ENCODE results near the gene SCUBE1.

The SCUBE1 gene

DNA sequence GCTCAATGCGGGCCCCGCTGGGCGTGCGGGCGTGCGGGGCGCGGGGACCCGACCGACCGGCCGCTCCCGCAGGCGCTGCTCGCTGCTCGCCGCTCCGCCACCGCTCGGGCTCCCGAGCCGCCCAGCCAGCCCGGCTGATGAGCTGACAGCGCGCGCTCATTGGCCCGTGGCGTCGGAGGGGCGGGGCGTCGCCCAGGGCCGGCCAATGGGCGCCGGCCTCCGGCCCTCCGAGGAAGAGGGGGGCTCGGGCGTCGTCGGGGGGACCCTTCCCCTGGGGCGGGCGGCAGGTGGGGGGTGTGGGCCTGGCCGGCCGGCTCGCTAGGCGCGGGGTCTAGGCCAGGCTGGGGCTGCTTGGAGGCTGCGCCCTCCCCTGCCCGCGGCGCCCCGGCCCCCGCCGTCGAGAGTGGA lies at the start of gene SCUBE1:
Gene SCUBE1, minus strand, starts transcription at position 111 of the 408 bp plus-strand sequence. CDS start 111 bp downstream, outside the sequence.
- peaks cover 3% of the 10 kb centered on the region for H3K4me1 ChIP-seq (ENCODE audit: insufficient read depth, insufficient read length)
- peak; percentile 52 for DNase-seq (ENCODE audit: low read depth, low spot score)
- peaks cover 57% of the 10 kb centered on the region for H3K27me3 ChIP-seq (ENCODE audit: insufficient read depth, insufficient read length)
- peak within 1 kb of the TSS; percentile 40 for H3K4me3 ChIP-seq (ENCODE audit: insufficient read length, low read depth)
- no peak for TF ChIP-seq YY1 (IDR thresholded peaks at IDR 0.05; ENCODE audit: insufficient read depth, insufficient read length)
- no peak for TF ChIP-seq SUZ12 (IDR thresholded peaks at IDR 0.05; ENCODE audit: extremely low read depth, insufficient read depth, insufficient read length)
- TF ChIP-seq ZNF274 (IDR thresholded peaks at IDR 0.05; ENCODE audit: low read depth, low read length), result no peak
- H3K36me3 ChIP-seq (ENCODE audit: insufficient read depth, insufficient read length, low read length), result no peaks in the 10 kb centered on the region
- H3K9me3 ChIP-seq (ENCODE audit: insufficient read depth, low read length), result no peaks in the 10 kb centered on the region
- H3K9ac ChIP-seq (ENCODE audit: insufficient read length, low read depth), result peak within 1 kb of the TSS; percentile 56

DNA sequence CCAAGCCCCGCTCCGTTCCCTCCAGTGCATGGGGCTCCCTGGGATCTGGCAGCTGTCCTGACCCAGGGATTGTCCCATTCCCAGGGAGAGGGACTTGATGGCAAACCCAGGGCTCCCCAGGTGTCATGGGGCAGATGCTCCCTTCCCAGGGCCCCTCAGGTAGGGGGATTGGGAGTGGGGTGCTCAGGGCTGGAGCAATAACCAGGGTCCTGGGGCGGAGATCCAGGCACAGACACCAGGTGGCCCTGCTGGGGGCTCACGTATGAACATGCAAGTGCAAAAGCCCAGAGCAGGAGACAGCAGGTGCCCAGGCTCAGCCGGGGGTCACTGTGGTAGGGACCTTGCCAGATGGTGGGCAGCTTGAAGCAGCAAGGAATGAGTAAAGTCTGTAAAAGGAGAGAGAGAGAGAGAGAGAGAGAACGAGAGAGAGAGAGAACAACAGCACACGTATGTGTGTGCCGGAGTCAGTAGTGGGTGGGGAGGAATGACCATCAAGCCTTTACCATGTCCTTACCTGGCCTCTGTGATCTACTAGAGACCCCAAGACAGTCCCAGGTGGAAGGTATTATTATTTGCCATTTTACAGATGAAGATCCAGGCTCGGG lies 49.3 kb upstream of the SCUBE1 start:
- H3K9ac ChIP-seq (ENCODE audit: insufficient read length, low read depth), result peak overlapping the region; percentile 26
- no peak for DNase-seq (ENCODE audit: low read depth, low spot score)
- no peak overlapping the region for H3K4me3 ChIP-seq (ENCODE audit: insufficient read length, low read depth)
- no peak for TF ChIP-seq SUZ12 (IDR thresholded peaks at IDR 0.05; ENCODE audit: extremely low read depth, insufficient read depth, insufficient read length)
- TF ChIP-seq YY1 (IDR thresholded peaks at IDR 0.05; ENCODE audit: insufficient read depth, insufficient read length), result no peak
- no peak for TF ChIP-seq ZNF274 (IDR thresholded peaks at IDR 0.05; ENCODE audit: low read depth, low read length)
- H3K4me1 ChIP-seq (ENCODE audit: insufficient read depth, insufficient read length), result peaks cover 11% of the 10 kb centered on the region
- no peaks in the 10 kb centered on the region for H3K9me3 ChIP-seq (ENCODE audit: insufficient read depth, low read length)
- H3K27me3 ChIP-seq (ENCODE audit: insufficient read depth, insufficient read length), result peaks cover 6% of the 10 kb centered on the region
- no peaks in the 10 kb centered on the region for H3K36me3 ChIP-seq (ENCODE audit: insufficient read depth, insufficient read length, low read length)

DNA sequence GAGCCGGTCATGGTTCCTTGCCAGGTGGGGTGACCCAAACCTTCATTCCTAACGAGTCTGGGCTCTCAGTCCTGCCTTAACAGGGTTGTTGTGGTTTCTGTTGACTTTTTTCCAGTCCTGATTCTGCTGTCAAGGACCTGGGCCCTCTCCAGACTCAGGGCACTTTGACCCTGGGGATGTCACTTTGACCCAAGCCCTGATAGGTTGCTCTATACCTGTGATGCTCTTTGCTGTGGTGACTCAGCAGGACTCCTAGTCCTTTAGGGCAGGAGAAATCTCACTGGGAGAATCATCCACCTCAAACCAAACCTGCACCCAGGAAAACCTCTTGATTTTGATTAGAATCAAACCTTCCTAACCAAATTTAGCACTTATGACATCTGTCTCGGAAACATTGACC lies 48.1 kb upstream of the SCUBE1 start:
- no peak for TF ChIP-seq SUZ12 (IDR thresholded peaks at IDR 0.05; ENCODE audit: extremely low read depth, insufficient read depth, insufficient read length)
- no peak for TF ChIP-seq ZNF274 (IDR thresholded peaks at IDR 0.05; ENCODE audit: low read depth, low read length)
- no peak for TF ChIP-seq YY1 (IDR thresholded peaks at IDR 0.05; ENCODE audit: insufficient read depth, insufficient read length)
- no peaks in the 10 kb centered on the region for H3K36me3 ChIP-seq (ENCODE audit: insufficient read depth, insufficient read length, low read length)
- no peaks in the 10 kb centered on the region for H3K9me3 ChIP-seq (ENCODE audit: insufficient read depth, low read length)
- peaks cover 15% of the 10 kb centered on the region for H3K27me3 ChIP-seq (ENCODE audit: insufficient read depth, insufficient read length)
- no peak overlapping the region for H3K9ac ChIP-seq (ENCODE audit: insufficient read length, low read depth)
- H3K4me3 ChIP-seq (ENCODE audit: insufficient read length, low read depth), result no peak overlapping the region
- H3K4me1 ChIP-seq (ENCODE audit: insufficient read depth, insufficient read length), result peaks cover 6% of the 10 kb centered on the region
- no peak for DNase-seq (ENCODE audit: low read depth, low spot score)

DNA sequence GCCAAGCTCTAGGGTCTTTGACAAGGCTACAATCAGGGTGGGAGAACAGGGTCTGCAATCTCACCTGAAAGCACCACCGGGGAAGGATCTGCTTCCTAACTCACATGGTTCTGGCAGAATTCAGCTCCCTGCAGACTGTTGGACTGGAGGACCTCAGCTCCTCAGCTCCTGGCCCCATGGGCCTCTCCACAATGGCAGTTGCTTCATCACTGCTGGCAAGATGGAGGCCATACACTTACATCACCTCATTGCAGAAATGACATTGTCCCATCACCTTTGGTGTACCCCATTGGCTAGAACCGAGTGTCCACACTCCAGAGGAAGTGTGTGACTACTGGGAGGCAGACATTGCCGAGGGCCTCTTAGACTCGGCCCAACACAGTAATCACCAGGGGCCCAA lies 47.7 kb upstream of the SCUBE1 start:
- H3K4me1 ChIP-seq (ENCODE audit: insufficient read depth, insufficient read length), result peaks cover 6% of the 10 kb centered on the region
- no peak overlapping the region for H3K4me3 ChIP-seq (ENCODE audit: insufficient read length, low read depth)
- peaks cover 17% of the 10 kb centered on the region for H3K27me3 ChIP-seq (ENCODE audit: insufficient read depth, insufficient read length)
- no peak overlapping the region for H3K9ac ChIP-seq (ENCODE audit: insufficient read length, low read depth)
- DNase-seq (ENCODE audit: low read depth, low spot score), result no peak
- TF ChIP-seq ZNF274 (IDR thresholded peaks at IDR 0.05; ENCODE audit: low read depth, low read length) (no peak), SUZ12 (IDR thresholded peaks at IDR 0.05; ENCODE audit: extremely low read depth, insufficient read depth, insufficient read length) (no peak), YY1 (IDR thresholded peaks at IDR 0.05; ENCODE audit: insufficient read depth, insufficient read length) (no peak)
- no peaks in the 10 kb centered on the region for H3K36me3 ChIP-seq (ENCODE audit: insufficient read depth, insufficient read length, low read length)
- no peaks in the 10 kb centered on the region for H3K9me3 ChIP-seq (ENCODE audit: insufficient read depth, low read length)

DNA sequence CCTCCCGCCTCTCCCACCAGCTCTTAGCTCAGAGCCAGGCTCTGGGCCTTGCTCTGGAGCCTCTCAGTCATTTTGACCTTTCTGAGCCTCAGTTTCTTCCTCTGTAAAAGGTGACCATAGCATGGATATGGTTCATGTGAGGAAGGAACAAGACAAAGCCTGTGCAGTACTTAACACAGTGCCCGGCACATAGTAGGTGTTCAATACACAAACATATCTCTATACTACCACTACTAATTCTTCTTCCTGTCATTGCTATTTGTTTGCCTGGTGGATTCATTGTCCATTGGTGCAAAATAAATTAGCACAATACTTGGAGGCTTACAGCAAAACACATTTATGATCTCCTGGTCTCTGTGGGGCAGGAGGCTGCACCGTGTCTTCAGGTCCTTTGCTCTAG lies 47.0 kb upstream of the SCUBE1 start:
- H3K27me3 ChIP-seq (ENCODE audit: insufficient read depth, insufficient read length), result peaks cover 19% of the 10 kb centered on the region
- H3K9ac ChIP-seq (ENCODE audit: insufficient read length, low read depth), result no peak overlapping the region
- H3K9me3 ChIP-seq (ENCODE audit: insufficient read depth, low read length), result no peaks in the 10 kb centered on the region
- peaks cover 6% of the 10 kb centered on the region for H3K4me1 ChIP-seq (ENCODE audit: insufficient read depth, insufficient read length)
- no peak for DNase-seq (ENCODE audit: low read depth, low spot score)
- H3K36me3 ChIP-seq (ENCODE audit: insufficient read depth, insufficient read length, low read length), result no peaks in the 10 kb centered on the region
- TF ChIP-seq SUZ12 (IDR thresholded peaks at IDR 0.05; ENCODE audit: extremely low read depth, insufficient read depth, insufficient read length) (no peak), YY1 (IDR thresholded peaks at IDR 0.05; ENCODE audit: insufficient read depth, insufficient read length) (no peak), ZNF274 (IDR thresholded peaks at IDR 0.05; ENCODE audit: low read depth, low read length) (no peak)
- H3K4me3 ChIP-seq (ENCODE audit: insufficient read length, low read depth), result no peak overlapping the region

DNA sequence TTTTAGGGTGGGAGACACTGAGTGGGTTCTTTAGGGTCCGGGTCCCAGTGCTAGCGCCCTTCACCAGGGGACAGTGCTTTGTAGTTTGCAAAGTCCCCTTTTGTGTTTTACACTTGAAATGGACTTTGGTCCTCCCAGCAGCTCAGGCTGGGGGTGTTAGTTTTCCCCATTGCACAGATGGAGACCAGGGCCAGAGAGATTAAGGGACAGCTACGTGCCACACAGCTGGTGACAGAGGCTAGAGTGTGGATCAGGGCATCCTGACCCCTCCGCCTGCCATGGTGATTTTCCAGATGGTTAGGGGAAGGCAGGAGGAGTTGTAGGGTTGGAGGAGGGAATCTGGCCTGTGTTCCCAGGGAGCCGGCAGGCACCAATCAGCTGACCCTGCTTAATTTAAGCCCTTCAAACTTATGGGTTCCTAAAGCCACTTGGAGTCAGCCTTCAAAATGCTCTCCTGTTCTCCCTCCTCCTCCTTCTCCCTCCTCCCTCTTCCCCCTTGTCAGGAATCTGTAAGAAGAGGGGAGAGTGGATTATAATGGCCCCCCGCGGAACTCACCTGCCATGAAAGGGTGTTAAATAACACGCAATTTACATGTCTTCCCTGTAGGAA lies 46.2 kb upstream of the SCUBE1 start:
- H3K9me3 ChIP-seq (ENCODE audit: insufficient read depth, low read length), result no peaks in the 10 kb centered on the region
- peaks cover 6% of the 10 kb centered on the region for H3K4me1 ChIP-seq (ENCODE audit: insufficient read depth, insufficient read length)
- no peaks in the 10 kb centered on the region for H3K36me3 ChIP-seq (ENCODE audit: insufficient read depth, insufficient read length, low read length)
- DNase-seq (ENCODE audit: low read depth, low spot score), result no peak
- no peak overlapping the region for H3K4me3 ChIP-seq (ENCODE audit: insufficient read length, low read depth)
- peaks cover 21% of the 10 kb centered on the region for H3K27me3 ChIP-seq (ENCODE audit: insufficient read depth, insufficient read length)
- no peak for TF ChIP-seq SUZ12 (IDR thresholded peaks at IDR 0.05; ENCODE audit: extremely low read depth, insufficient read depth, insufficient read length)
- TF ChIP-seq YY1 (IDR thresholded peaks at IDR 0.05; ENCODE audit: insufficient read depth, insufficient read length), result no peak
- no peak for TF ChIP-seq ZNF274 (IDR thresholded peaks at IDR 0.05; ENCODE audit: low read depth, low read length)
- H3K9ac ChIP-seq (ENCODE audit: insufficient read length, low read depth), result no peak overlapping the region

DNA sequence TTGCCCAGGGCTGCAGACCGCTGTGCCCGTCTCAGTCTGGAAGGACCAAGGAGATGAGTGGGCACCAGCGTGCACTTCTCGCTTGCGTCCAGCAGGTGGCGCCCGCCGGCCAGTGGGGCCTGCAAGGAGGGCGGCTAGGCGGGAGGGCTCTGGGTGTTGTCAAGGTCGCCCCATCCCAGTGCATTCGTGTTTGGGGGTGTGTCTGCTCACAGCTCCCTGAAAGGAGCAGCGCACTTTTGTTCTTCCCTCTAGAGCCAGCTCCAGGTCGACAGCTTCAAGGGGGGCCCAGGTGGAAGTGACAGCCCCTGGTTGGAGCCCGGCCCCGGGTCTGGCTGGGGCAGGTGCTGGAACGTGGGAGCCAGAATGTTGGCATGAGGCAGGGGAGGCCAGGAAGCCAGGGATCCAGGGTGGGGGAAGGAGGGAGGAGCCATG lies 45.3 kb upstream of the SCUBE1 start:
- TF ChIP-seq SUZ12 (IDR thresholded peaks at IDR 0.05; ENCODE audit: extremely low read depth, insufficient read depth, insufficient read length) (no peak), ZNF274 (IDR thresholded peaks at IDR 0.05; ENCODE audit: low read depth, low read length) (no peak), YY1 (IDR thresholded peaks at IDR 0.05; ENCODE audit: insufficient read depth, insufficient read length) (no peak)
- H3K4me1 ChIP-seq (ENCODE audit: insufficient read depth, insufficient read length), result peaks cover under 1% of the 10 kb centered on the region
- peak; percentile 51 for DNase-seq (ENCODE audit: low read depth, low spot score)
- peaks cover 21% of the 10 kb centered on the region for H3K27me3 ChIP-seq (ENCODE audit: insufficient read depth, insufficient read length)
- H3K9ac ChIP-seq (ENCODE audit: insufficient read length, low read depth), result no peak overlapping the region
- no peaks in the 10 kb centered on the region for H3K36me3 ChIP-seq (ENCODE audit: insufficient read depth, insufficient read length, low read length)
- H3K9me3 ChIP-seq (ENCODE audit: insufficient read depth, low read length), result no peaks in the 10 kb centered on the region
- H3K4me3 ChIP-seq (ENCODE audit: insufficient read length, low read depth), result no peak overlapping the region
